NCI-H226 (cell line): ENCODE data around the gene NUDT6.
"Not testable (repeated sequence)": the region's sequence is repeated elsewhere in the genome, so short reads cannot be mapped to it uniquely, and the experiment has no call there.

Experiments used
- DNase-seq: peaks from one replicate; pipeline ENCODE4 v3.0.0-alpha.2; 2015

NUDT6 gene

DNA sequence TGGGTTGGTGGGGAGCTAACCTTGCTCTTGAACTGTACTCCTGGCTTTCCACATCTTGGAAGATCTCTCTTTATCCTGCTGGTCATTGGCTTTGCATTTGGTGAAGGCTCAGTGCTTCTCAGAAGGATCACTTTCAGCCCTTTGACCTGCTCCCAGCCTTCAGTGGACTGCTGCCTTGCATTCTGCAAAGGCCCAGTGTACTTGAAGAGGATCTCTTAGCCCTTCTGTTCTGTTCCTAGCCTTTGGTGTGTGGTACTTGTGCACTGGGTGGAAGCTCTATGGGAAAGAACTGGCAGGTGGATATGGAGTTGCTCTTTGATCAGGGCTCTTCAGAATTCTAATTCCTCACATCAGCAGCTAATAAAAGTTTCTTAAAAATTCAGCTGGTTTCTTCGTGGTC lies 49.3 kb downstream of the NUDT6 start:
- no peak for DNase-seq

DNA sequence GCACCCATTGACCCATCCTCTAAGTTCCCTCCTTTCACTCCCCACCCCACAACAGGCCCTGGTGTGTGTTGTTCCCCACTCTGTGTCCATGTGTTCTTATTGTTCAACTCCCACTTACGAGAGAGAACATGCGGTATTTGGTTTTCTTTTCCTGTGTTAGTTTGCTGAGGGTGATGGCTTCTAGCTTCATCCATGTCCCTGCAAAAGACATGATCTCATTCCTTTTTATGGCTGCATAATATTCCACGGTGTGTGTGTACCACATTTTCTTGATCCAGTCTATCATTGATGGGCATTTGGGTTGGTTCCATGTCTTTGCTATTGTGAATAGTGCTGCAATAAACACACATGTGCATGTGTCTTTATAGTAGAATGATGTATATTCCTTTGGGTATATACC lies 54.2 kb downstream of the NUDT6 start:
- DNase-seq, result not testable (repeated sequence)

DNA sequence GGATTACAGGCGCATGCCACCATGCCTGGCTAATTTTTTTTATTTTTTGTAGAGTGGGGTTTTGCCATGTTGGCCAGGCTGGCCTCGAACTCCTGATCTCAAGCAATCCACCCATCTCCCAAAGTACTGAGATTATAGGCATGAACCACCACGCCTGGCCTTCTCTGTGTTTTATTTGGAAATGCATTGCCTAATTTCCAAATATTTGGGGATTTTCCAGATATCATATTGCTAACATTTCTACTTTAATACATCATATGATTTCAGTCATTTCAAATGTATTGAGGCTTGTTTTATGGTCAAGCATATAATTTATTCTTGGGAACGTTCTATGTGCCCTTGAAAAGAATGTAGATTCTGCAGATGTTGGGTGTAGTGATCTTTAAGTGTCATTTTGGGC lies 57.0 kb downstream of the NUDT6 start:
- no peak for DNase-seq

DNA sequence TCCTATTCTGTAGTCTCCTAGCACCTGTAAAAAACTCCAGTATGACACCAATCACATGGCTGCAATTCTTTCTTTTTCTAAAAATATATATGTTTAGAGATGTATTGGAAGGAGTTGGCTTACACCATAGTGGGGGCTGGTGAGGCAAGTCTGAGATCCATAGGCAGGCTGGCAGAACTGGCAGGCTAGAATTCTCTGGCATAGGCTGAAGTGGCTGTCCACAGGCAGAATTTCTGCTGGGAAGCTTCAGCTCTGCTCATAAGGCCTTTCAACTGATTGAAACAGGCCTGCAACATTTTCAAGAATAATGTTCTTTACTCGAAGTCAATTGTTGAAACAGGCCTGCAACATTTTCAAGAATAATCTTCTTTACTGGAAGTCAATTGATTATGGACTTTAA lies 58.8 kb downstream of the NUDT6 start:
- DNase-seq, result no peak

DNA sequence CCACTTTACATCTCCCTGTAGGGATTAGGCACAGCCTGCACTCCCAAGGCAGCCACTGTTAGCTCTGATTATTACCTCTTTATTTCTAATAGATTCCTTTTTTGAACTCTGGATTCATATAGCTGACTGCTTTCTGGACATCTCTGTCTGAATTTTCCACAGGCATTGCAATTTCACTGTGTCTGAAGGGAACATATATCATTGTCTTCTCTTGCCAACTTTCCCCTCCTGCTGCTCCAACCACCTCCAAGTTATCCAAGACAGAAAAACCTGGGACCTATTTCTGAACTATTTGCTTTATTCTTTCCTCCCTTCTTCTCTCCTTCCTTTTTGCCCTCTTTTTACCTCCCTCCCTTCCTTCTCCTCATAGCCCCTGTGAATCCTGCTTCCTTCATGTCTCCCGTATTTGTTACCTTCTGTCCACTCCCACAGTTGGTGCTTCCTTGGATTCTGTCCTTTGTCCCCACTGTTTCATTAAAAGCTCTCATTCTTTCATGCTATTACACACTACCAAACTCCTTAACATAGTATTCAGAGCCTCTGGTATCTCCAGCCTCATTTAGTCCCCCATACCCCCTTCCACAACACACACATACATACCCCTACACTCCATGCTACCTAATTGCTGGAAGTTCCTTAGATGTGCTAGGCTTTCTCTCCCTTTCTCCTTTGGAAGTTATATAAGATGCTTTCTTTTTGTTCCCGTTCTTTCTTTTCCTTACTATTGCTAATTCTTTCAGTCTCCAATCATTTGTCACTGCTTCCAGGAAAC lies 61.0 kb downstream of the NUDT6 start:
- DNase-seq, result no peak

DNA sequence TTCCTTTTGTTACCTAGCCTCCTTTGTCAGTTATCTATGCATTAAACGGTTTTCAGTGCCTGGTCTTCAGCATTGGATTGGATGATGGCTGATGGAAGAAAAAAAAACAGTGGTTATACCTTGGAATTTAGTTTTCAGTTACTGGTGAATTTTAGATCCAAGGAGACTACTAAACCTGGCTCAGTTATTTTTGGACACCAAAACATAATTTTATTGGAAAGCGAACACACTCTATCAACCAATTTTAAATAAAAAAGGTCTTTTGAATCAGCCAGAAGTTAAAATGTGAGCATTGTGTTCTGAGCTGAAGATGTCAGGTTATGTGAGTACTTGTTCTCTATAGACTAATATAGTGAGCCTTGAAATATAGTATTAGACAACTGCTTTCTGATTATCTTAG lies 63.7 kb downstream of the NUDT6 start:
- DNase-seq, result no peak

DNA sequence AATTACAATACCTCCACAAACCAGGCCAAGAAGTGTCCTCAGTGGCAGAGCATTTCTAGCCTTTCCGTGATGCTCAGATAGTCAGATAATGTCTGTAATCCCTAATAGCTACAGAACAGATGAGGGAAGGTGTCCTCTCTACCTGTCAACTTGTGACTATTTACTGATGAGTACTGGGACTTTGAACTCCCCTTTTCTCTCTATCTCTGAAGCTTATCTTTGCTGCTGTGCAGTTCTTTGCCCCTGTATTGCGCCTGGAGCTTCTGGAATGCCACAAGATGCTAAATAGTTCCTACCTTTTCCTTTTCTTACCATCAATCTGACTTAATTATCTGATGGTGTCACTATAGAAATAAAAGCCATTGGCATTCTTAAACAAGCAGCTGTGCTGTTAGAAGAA lies 65.2 kb downstream of the NUDT6 start:
- no peak for DNase-seq

DNA sequence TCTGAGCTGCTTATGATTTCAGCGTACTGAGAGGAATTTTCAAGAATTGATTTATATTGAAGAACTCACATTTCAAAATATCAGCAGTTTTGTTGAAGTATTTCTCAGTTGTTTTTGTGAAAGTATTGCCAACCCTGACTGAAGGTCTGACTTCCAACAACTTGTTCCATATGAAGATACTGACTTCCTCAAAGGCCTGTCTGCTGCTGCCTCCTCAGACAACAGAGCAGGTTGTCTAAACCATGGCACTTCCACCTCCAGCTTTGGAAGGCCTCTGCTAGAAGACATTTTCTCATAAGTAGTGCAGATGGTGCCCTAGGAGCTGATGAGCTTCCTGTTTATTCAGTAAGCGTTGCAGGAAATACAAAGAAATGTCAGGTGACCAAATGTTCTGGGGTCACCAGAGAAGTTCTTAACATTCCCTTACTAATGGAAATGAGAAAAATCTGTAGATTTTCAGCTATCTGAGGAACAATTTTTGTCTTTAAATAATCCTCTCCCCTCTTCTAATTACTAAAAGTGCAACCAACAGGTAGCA lies 67.0 kb downstream of the NUDT6 start:
- DNase-seq, result no peak

DNA sequence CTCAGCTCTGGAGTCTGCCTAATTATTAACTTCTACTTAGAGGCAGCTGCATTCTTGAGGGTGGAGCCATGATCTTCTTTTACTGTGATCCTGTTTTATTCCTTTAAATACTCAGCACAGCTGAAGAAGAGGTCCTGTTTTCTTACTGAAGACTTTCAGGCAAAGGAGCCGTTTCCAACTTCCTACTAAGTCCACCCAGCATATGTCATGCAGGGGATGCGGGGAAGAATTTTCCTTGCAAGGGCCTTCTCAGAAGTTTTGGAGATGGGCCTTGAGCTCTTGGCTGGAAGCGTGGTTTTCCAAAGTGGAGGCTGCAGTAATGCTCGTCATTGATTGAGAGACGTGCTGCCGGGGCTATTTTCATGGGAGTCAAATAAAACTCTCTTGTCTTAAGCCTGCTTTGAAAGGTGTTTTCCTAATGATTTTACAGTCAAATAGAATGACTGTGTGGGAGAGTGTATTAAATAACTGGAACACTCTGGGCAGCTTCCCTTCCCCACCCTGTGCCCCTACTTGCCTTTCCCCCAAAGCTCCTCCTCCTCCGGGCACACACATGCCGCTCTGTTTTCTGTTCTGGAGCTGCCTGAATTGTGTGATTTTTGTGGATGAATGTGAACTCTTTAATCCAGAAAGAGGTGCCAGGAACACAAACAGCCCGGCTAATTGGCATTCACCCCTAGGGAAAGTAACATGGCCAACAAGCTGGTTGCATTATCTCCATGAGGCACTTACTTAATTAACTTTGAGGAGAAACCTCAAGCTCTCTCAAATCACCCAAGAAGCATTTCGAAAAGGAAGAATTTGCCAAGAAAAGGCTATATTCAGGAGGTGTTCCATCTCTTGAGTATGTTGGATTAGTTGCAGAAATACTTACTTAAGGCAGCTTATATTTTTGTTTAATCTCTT lies 67.7 kb downstream of the NUDT6 start:
- no peak for DNase-seq

DNA sequence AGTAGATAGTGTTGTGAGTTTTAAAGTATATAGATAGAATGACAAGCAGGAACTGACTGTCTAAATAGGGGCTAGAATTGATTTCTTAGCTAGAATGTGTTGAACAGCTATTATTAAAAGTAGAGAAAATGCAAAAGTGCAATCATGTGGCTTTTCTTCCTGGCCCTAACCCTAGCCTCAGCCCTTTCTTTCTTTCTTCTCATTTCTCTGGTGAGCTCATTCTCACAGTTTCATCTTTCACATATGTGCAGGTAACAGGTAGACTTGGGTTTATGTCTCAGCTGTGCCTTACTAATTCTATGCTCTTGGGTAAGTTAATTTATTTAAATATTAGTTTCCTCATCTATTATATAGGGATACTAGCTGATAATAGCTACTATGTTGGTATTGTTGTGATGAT lies 70.8 kb downstream of the NUDT6 start:
- no peak for DNase-seq

DNA sequence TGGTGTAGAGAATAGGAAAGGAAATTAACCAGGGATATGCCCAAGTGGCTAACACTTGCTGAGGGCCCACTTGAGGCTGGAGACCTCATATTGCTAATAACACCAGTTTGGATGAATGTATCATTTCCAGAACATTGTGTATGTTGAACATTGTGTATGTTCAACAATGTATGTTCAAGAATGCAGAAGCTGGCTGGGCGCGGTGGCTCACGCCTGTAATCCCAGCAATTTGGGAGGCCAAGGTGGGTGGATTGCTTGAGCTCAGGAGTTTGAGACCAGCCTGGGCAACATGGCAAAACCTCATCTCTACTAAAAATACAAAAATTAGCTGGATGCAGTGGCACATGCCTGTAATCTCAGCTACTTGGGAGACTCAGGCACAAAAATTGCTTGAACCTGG lies 72.6 kb downstream of the NUDT6 start:
- not testable (repeated sequence) for DNase-seq

DNA sequence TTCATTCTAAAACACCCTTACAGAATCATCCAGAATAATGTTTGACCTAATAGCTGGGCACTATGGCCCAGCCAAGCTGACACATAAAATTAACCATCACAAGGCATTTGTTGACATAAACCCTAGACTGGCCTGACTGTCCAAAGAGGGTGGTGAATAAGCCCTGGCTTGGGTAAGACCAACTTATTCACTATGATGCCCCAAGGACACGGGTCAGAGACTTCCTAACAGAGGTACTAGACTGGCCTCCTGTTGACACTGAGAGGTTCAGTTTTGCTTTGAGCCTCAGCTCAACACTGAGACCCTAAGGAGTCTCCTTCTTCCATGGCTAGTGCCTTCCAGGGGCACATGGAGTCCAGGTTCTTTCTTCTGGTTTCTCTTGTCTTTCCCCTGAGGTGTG lies 74.5 kb downstream of the NUDT6 start:
- no peak for DNase-seq

DNA sequence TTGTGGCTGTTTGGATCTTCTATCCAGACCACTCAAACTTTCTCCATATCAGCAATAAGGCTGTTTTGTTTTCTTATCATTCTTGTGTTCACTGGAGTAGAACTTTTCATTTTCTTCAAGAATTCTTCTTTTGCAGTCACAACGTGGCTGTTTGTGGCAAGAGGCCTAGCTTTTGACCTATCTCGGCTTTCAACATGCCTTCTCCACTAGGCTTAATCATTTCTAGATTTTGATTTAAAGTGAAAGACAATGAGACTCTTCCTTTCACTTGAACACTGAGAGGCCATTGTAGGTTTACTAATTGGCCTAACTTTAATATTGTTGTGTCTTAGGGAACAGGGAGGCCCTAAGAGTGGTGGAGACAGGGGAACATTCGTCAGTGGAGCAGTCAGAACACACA lies 76.6 kb downstream of the NUDT6 start:
- DNase-seq, result no peak

DNA sequence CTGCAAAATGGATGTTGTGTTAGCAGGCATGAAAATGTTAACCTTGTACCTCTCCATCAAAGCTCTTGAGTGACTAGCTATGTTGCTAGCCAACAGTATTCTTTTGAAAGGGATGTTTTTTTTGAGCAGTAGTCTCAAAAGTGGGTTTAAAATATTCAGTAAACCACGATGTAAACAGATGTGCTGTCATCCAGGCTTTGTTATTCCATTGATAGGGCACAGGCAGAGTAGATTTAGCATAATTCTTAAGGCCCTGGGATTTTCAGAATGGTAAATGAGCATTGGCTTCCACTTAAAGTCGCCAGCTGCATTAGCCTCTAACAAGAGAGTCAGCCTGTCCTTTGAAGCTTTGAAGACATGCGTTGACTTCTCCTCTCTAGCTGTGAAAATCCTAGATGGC lies 77.3 kb downstream of the NUDT6 start:
- no peak for DNase-seq

DNA sequence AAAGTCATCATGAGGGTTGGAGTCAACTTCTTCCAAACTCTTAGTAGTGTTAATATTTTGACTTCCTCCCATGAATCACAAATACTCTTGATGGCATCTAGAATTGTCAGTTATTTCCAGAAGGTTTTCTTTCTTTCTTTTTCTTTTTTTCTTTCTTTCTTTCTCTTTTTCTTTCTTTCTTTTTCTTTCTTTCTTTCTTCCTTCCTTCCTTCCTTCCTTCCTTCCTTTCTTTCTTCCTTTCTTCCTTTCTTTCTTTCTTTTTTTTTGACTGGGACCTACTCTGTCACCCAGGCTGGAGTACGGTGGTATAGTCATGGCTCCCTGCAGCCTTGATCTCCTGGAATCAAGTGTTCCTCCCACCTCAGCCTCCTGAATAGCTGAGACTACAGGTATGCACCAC lies 78.0 kb downstream of the NUDT6 start:
- not testable (repeated sequence) for DNase-seq

DNA sequence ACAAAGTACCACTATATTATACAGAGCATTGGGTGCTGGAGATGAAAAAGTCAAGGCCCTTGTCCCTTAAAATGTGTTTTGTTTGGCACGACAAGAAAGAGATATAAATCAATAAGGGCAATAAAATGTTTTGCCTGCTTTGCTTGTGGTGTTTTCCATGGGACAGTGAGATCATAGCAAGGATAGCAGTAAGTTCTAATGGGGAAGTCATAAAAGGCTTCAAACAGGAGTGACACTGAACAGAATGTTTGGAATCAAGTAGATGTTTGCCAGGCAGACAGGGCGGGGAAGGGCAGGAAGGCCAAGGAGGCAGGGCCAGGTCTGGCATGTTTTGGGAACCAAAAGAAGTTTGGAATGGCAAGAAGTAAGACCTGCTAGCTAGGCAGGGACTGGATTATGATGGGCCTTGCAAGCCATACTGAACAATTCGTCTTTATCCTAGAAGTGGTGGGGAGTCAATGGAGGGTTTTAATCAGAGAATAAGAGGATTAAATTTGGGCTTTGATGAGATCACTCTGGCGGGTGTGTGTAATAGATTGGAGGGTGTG lies 79.3 kb downstream of the NUDT6 start:
- no peak for DNase-seq
